Mesothelial cell of epicardium (in vitro differentiated cells): ENCODE results near the gene ADAM30. TPM values are rescaled to one million over a fixed set of nuclear protein-coding genes. Genes with fewer than 3 reads are reported as not detected.
A peak's percentile ranks its signal among the peaks of the same experiment; 100 is the strongest.

Experiments used
- DNase-seq, 2 experiments: peaks; one replicate each; pipeline ENCODE4 v3.0.0; 2021; ENCODE audit warnings: low spot score in 2 of 2; ENCODE audit not compliant: unreplicated experiment in 2 of 2
- H3K27ac Mint-ChIP-seq: 2 replicates; pipeline ENCODE4 v1.8.0; 2021; ENCODE audit warnings: mixed read lengths
- H3K27me3 Mint-ChIP-seq: 2 replicates; pipeline ENCODE4 v1.8.0; 2021; ENCODE audit warnings: low read depth, mixed read lengths
- H3K36me3 Mint-ChIP-seq: 2 replicates; pipeline ENCODE4 v1.8.0; 2021; ENCODE audit warnings: mixed read lengths
- H3K4me1 Mint-ChIP-seq: 2 replicates; pipeline ENCODE4 v1.8.0; 2021; ENCODE audit warnings: mixed read lengths
- H3K4me3 Mint-ChIP-seq: 2 replicates; pipeline ENCODE4 v1.8.0; 2021; ENCODE audit warnings: mild to moderate bottlenecking, moderate library complexity, mixed read lengths
- H3K9me3 Mint-ChIP-seq: 2 replicates; pipeline ENCODE4 v1.8.0; 2021; ENCODE audit warnings: mixed read lengths
- CTCF ChIP-seq: fragments of 200-600 bp; sonication (generic); IDR thresholded peaks from one replicate; pipeline ENCODE4 v1.5.0; 2021; ENCODE audit warnings: antibody characterized with exemption; ENCODE audit not compliant: unreplicated experiment
- total RNA-seq: library from RNA; stranded (reverse); gene quantifications from 3 replicates; pipeline ENCODE4 v1.2.1, GENCODE V29; 2021

The ADAM30 gene
- total RNA-seq, 1 donor from 2014 or later: 0.07 TPM

GRCh38 chr1:119920104-119920968, 24.0 kb upstream of the ADAM30 start:
- Mint-ChIP-seq H3K27ac (no peak overlapping the region), H3K27me3 (no peaks in the 10 kb centered on the region), H3K36me3 (peaks cover 85% of the 10 kb centered on the region), H3K9me3 (no peaks in the 10 kb centered on the region), H3K4me1 (no peaks in the 10 kb centered on the region), H3K4me3 (no peak overlapping the region)
- DNase-seq: no peak
- TF ChIP-seq CTCF: no peak

- H3K4me1 Mint-ChIP-seq: no peaks in the 10 kb centered on the region
- no peak for DNase-seq
- no peak for TF ChIP-seq CTCF
Observed at GRCh38 chr1:119919241-119919640, 22.9 kb upstream of the ADAM30 start.

GRCh38 chr1:119918301-119918700, 22.0 kb upstream of the ADAM30 start:
- Mint-ChIP-seq H3K4me3 (no peak overlapping the region), H3K27ac (no peak overlapping the region), H3K9me3 (no peaks in the 10 kb centered on the region), H3K36me3 (peaks cover 86% of the 10 kb centered on the region), H3K4me1 (no peaks in the 10 kb centered on the region), H3K27me3 (no peaks in the 10 kb centered on the region)
- DNase-seq: no peak
- no peak for TF ChIP-seq CTCF

More at GRCh38 chr1:119919241-119919640, 22.9 kb upstream of the ADAM30 start:
- peaks cover 85% of the 10 kb centered on the region for H3K36me3 Mint-ChIP-seq
- no peaks in the 10 kb centered on the region for H3K9me3 Mint-ChIP-seq
- no peaks in the 10 kb centered on the region for H3K27me3 Mint-ChIP-seq
- no peak overlapping the region for H3K4me3 Mint-ChIP-seq
- H3K27ac Mint-ChIP-seq: no peak overlapping the region

GRCh38 chr1:119917304-119918055, 21.2 kb upstream of the ADAM30 start:
- Mint-ChIP-seq H3K27ac (peak overlapping the region; percentile 64), H3K4me1 (no peaks in the 10 kb centered on the region), H3K9me3 (no peaks in the 10 kb centered on the region), H3K4me3 (no peak overlapping the region), H3K36me3 (peaks cover 87% of the 10 kb centered on the region), H3K27me3 (no peaks in the 10 kb centered on the region)
- no peak for DNase-seq
- TF ChIP-seq CTCF: no peak

GRCh38 chr1:119915517-119915916, 19.2 kb upstream of the ADAM30 start:
- DNase-seq: no peak
- no peak overlapping the region for H3K4me3 Mint-ChIP-seq
- H3K9me3 Mint-ChIP-seq: no peaks in the 10 kb centered on the region
- no peak overlapping the region for H3K27ac Mint-ChIP-seq
- no peak for TF ChIP-seq CTCF
- no peaks in the 10 kb centered on the region for H3K4me1 Mint-ChIP-seq
- H3K36me3 Mint-ChIP-seq: peaks cover 73% of the 10 kb centered on the region
- no peaks in the 10 kb centered on the region for H3K27me3 Mint-ChIP-seq
